Astrocyte of the spinal cord (primary cell): ENCODE measurements around the gene PPP1R15A.
"Not testable (repeated sequence)": the region's sequence is repeated elsewhere in the genome, so short reads cannot be mapped to it uniquely, and the experiment has no call there.

ENCODE experiments used
- DNase-seq: peaks from one replicate; pipeline ENCODE4 v3.0.0; 2011; ENCODE audit warnings: low read depth, low spot score
- H3K4me3 ChIP-seq: 2 replicates; pipeline ENCODE4 v1.5.1; 2011; ENCODE audit warnings: low read depth, mild to moderate bottlenecking, low read length, moderate library complexity
- CTCF ChIP-seq: IDR thresholded peaks from 2 replicates; pipeline ENCODE4 v1.5.1; 2012; ENCODE audit warnings: low read depth, mild to moderate bottlenecking, low read length, inconsistent platforms
- in situ Hi-C: cut with HindIII; loops from 2 replicates; pipeline ENCODE4 v1.10.0; 2017; ENCODE audit warnings: low sequenced_read_pairs

PPP1R15A gene

DNA sequence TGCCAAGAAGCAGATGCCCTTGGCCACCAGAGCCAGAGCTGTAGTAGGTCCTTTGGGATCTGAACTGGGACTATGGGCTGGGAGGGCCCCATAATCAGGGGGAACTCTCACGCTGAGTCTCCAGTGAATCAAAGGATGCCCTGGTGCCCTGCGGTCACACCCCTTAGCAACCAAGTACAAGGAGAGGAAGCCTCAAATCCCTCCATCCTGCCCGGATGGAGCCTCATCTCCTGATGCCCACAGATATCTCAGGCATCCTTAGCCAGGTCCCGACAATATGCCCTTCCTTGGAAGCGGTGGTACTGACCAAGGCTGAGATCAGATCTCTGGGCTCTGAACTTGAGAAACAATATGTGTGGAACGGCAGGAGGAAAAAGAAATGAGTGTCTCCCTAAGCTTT lies 5.5 kb upstream of the PPP1R15A start:
- TF ChIP-seq CTCF, result no peak
- in situ Hi-C loops, result no loop called here
- no peak for DNase-seq
- H3K4me3 ChIP-seq, result no peak overlapping the region

- DNase-seq, result no peak
- TF ChIP-seq CTCF, result no peak
- peak overlapping the region; percentile 37 for H3K4me3 ChIP-seq
- in situ Hi-C loops, result no loop called here
Observed at GRCh38 chr19:48867123-48867745, 5.0 kb upstream of the PPP1R15A start.

- in situ Hi-C loops, result no loop called here
- no peak for DNase-seq
- TF ChIP-seq CTCF, result no peak
- H3K4me3 ChIP-seq, result peak overlapping the region; percentile 37
Observed at GRCh38 chr19:48867746-48868113, 4.5 kb upstream of the PPP1R15A start.

GRCh38 chr19:48868114-48868886 lies 3.9 kb upstream of the PPP1R15A start, which contains the start of gene PLEKHA4:
TSS of gene PLEKHA4 (minus strand) at chr19:48868617. CDS start at chr19:48867620, 997 bp downstream.
- DNase-seq, result peak; percentile 38
- in situ Hi-C loops, result no loop called here
- H3K4me3 ChIP-seq, result peak within 1 kb of the TSS; percentile 37
- no peak for TF ChIP-seq CTCF

DNA sequence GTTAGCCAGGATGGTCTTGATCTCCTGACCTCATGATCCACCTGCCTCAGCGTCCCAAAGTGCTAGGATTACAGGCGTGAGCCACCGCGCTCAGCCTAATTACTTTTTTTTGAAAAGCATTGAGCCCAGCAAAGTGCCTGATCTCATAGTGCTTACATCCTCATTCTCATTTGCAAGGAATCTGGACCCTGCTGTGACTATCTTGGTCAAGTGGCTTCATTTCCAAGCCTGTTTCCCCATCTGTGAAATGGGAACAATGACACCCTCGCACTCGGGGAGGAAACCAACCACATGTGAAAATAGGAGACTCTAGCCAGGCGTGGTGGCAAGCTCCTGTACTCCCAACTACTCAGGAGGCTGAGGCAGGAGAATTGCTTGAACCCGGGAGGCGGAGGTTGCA lies 2.2 kb upstream of the PPP1R15A start:
- in situ Hi-C loops, result no loop called here
- TF ChIP-seq CTCF, result no peak
- H3K4me3 ChIP-seq, result no peak overlapping the region
- DNase-seq, result no peak

DNA sequence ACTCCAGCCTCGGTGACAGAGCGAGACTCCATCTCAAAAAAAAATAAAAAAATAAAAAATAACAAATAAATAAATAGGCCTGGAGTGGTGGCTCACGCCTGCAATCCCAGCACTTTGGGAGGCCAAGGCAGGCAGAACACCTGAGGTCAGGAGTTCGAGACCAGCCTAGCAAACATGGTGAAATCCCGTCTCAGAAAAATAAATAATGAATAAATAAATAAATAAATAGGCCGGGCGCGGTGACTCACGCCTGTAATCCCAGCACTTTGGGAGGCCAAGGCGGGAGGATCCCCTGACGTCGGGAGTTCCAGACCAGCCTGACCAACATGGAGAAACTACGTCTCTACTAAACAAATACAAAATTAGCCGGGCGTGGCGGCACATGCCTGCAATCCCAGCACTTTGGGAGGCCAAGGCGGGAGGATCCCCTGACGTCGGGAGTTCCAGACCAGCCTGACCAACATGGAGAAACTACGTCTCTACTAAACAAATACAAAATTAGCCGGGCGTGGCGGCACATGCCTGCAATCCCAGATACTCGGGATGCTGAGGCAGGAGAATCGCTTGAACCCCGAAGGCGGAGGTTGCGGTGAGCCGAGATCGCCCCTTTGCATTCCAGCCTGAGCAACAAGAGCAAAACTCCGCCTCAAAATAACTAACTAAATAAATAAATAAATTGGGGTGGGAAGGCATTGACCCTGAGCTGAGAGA lies 595 bp upstream of the PPP1R15A start:
- in situ Hi-C loops, H3K4me3 ChIP-seq, DNase-seq: not testable (repeated sequence)
